GM23338 (cell line): ENCODE results near the gene CNKSR1. TPM values are rescaled to one million over a fixed set of nuclear protein-coding genes. Genes with fewer than 3 reads are reported as not detected.

Experiments used
- ATAC-seq: fragments of 200-7000 bp; cut with Tn5 transposase; 3 replicates; pipeline ENCODE4 v1.9.1; 2020
- DNase-seq: peaks from one replicate; pipeline ENCODE4 v3.0.0-alpha.2; 2015; ENCODE audit warnings: low spot score
- H2AFZ ChIP-seq: fragments of 200-600 bp; sonication (generic); 2 replicates; pipeline ENCODE4 v1.8.0; 2016; ENCODE audit warnings: antibody characterized with exemption, mild to moderate bottlenecking, moderate library complexity
- H3F3A ChIP-seq: fragments of 200-600 bp; sonication (generic); replicated peaks from 2 replicates; pipeline ENCODE4 v1.8.0; 2017; ENCODE audit warnings: antibody characterized with exemption, mixed run types, low read depth
- H3K27ac ChIP-seq: fragments of 200-600 bp; sonication (generic); 2 replicates; pipeline ENCODE4 v1.6.1; 2016; ENCODE audit warnings: low read depth
- H3K27me3 ChIP-seq: fragments of 200-600 bp; sonication (generic); 2 replicates; pipeline ENCODE4 v1.8.0; 2016; ENCODE audit warnings: mild to moderate bottlenecking, mixed run types, moderate library complexity; ENCODE audit not compliant: insufficient read depth
- H3K36me3 ChIP-seq: fragments of 200-600 bp; sonication (generic); 2 replicates; pipeline ENCODE4 v1.8.0; 2016; ENCODE audit warnings: mild to moderate bottlenecking; ENCODE audit not compliant: insufficient read depth
- H3K4me1 ChIP-seq: fragments of 200-600 bp; sonication (generic); 2 replicates; pipeline ENCODE4 v1.8.0; 2016; ENCODE audit warnings: mild to moderate bottlenecking, moderate library complexity; ENCODE audit not compliant: insufficient read depth
- H3K4me2 ChIP-seq: fragments of 200-600 bp; sonication (generic); 2 replicates; pipeline ENCODE4 v1.7.1; 2017; ENCODE audit warnings: mixed run types
- H3K4me3 ChIP-seq: fragments of 200-600 bp; sonication (generic); 2 replicates; pipeline ENCODE4 v1.6.1; 2016; ENCODE audit warnings: mixed run types
- H3K79me2 ChIP-seq: fragments of 200-600 bp; sonication (generic); replicated peaks from 2 replicates; pipeline ENCODE4 v1.8.0; 2017; ENCODE audit warnings: mild to moderate bottlenecking; ENCODE audit not compliant: insufficient read depth
- H3K9me2 ChIP-seq: fragments of 200-600 bp; sonication (generic); 2 replicates; pipeline ENCODE4 v1.8.0; 2017; ENCODE audit not compliant: insufficient read depth
- H4K20me1 ChIP-seq: fragments of 200-600 bp; sonication (generic); replicated peaks from 2 replicates; pipeline ENCODE4 v1.8.0; 2017; ENCODE audit warnings: mild to moderate bottlenecking; ENCODE audit not compliant: insufficient read depth
- H3K27ac Mint-ChIP-seq: 2 replicates; pipeline ENCODE4 v1.8.0; 2020; ENCODE audit warnings: inconsistent platforms, mild to moderate bottlenecking, moderate library complexity, mixed read lengths
- H3K27me3 Mint-ChIP-seq: 3 replicates; pipeline ENCODE4 v1.8.0; 2022; ENCODE audit warnings: low read depth, mild to moderate bottlenecking, moderate library complexity, mixed read lengths, inconsistent platforms; ENCODE audit not compliant: insufficient read depth, poor library complexity
- H3K36me3 Mint-ChIP-seq: 3 replicates; pipeline ENCODE4 v1.8.0; 2021; ENCODE audit warnings: low read depth, mild to moderate bottlenecking, inconsistent platforms, moderate library complexity, mixed read lengths
- H3K4me1 Mint-ChIP-seq: 3 replicates; pipeline ENCODE4 v1.8.0; 2020; ENCODE audit warnings: mild to moderate bottlenecking, inconsistent platforms, mixed read lengths
- H3K4me3 Mint-ChIP-seq: 3 replicates; pipeline ENCODE4 v1.8.0; 2021; ENCODE audit warnings: moderate library complexity, mild to moderate bottlenecking, inconsistent platforms, mixed read lengths
- H3K9me3 Mint-ChIP-seq: 3 replicates; pipeline ENCODE4 v1.8.0; 2020; ENCODE audit warnings: moderate library complexity, mild to moderate bottlenecking, inconsistent platforms, mixed read lengths
- CTCF ChIP-seq, 2 experiments: fragments of 200-600 bp in 1 of 2; sonication (generic) in 1 of 2; conservative IDR thresholded peaks; 2 replicates each; pipeline versions ENCODE4 v1.5.1 to v1.6.1; 2016 to 2017; ENCODE audit warnings: antibody characterized with exemption in 2 of 2, low read depth in 2 of 2, mild to moderate bottlenecking in 2 of 2, moderate library complexity in 1 of 2
- ETS1 ChIP-seq: IDR thresholded peaks from 2 replicates; pipeline ENCODE4 v1.6.1; 2016; ENCODE audit warnings: antibody characterized with exemption
- EZH2phosphoT487 ChIP-seq: fragments of 200-600 bp; sonication (generic); IDR thresholded peaks from one replicate; pipeline ENCODE4 v1.8.1; 2018; ENCODE audit warnings: antibody characterized with exemption; ENCODE audit not compliant: unreplicated experiment
- JUNB ChIP-seq: IDR thresholded peaks from one replicate; pipeline ENCODE4 v1.6.1; 2016; ENCODE audit warnings: antibody characterized with exemption; ENCODE audit not compliant: unreplicated experiment
- NANOG ChIP-seq: IDR thresholded peaks from 2 replicates; pipeline ENCODE4 v1.6.1; 2016; ENCODE audit warnings: antibody characterized with exemption, borderline replicate concordance
- POLR2AphosphoS5 ChIP-seq: IDR thresholded peaks from 2 replicates; pipeline ENCODE4 v1.6.1; 2016; ENCODE audit warnings: antibody characterized with exemption, low read depth
- REST ChIP-seq: IDR thresholded peaks from one replicate; pipeline ENCODE4 v1.6.1; 2018; ENCODE audit warnings: antibody characterized with exemption; ENCODE audit not compliant: unreplicated experiment
- ZNF114 ChIP-seq: fragments of 250-450 bp; sonication (Bioruptor Pico); IDR thresholded peaks from 2 replicates; pipeline ENCODE4 v1.5.0; 2020; ENCODE audit warnings: mild to moderate bottlenecking, moderate library complexity
- ZNF462 ChIP-seq: fragments of 250-450 bp; sonication (Bioruptor Pico); IDR thresholded peaks from 2 replicates; pipeline ENCODE4 v1.5.0; 2020; ENCODE audit warnings: mild to moderate bottlenecking, moderate library complexity
- polyA plus RNA-seq: library from polyadenylated mRNA; unstranded; fragments of >200 nt; fragmentation: Nextera tagmentation; extraction: Ambion mirVana; gene quantifications from 2 replicates; pipeline ENCODE4 v1.2.1, GENCODE V29; 2016
- total RNA-seq: library from RNA; depleted of rRNA; stranded (reverse); fragments of >200 nt; shearing (Covaris generic); gene quantifications from 2 replicates; pipeline ENCODE4 v1.2.3, GENCODE V29; 2014

CNKSR1 gene
- total and polyA plus RNA-seq, 2 experiments from 2014 or later = 9.7 to 12.5 TPM

GRCh38 chr1:26187882-26188281 is 10.6 kb downstream of the CNKSR1 start (continued):
- TF ChIP-seq REST = no peak
- no peak for TF ChIP-seq POLR2AphosphoS5

- no peaks in the 10 kb centered on the region for H3K4me1 ChIP-seq
- H3K4me1 Mint-ChIP-seq = peaks cover 17% of the 10 kb centered on the region
- H3K4me3 ChIP-seq = no peak overlapping the region
- no peak overlapping the region for H3K27ac ChIP-seq
- no peak overlapping the region for H2AFZ ChIP-seq
- no peak for ATAC-seq
- H4K20me1 ChIP-seq = no peaks in the 10 kb centered on the region
- DNase-seq = no peak
- no peaks in the 10 kb centered on the region for H3K27me3 ChIP-seq
- H3K4me3 Mint-ChIP-seq = no peak overlapping the region
- H3K9me2 ChIP-seq = no peaks in the 10 kb centered on the region
- no peaks in the 10 kb centered on the region for H3K36me3 ChIP-seq
- H3K79me2 ChIP-seq = no peaks in the 10 kb centered on the region
- peaks cover 13% of the 10 kb centered on the region for H3K27me3 Mint-ChIP-seq
- 0 out of 2 replicates have a peak, but pooled peaks cover 4% of the 10 kb centered on the region for H3F3A ChIP-seq
- no peak overlapping the region for H3K4me2 ChIP-seq
- no peak overlapping the region for H3K27ac Mint-ChIP-seq
- peaks cover 9% of the 10 kb centered on the region; the same call in 2 of the 3 replicates for H3K36me3 Mint-ChIP-seq
- no peaks in the 10 kb centered on the region; the same call in 2 of the 3 replicates for H3K9me3 Mint-ChIP-seq
- no peak for TF ChIP-seq ZNF462 (CRISPR knock-in tag)
- no peak for TF ChIP-seq ETS1
- TF ChIP-seq JUNB = no peak
- TF ChIP-seq CTCF (conservative IDR thresholded peaks at IDR 0.05; ENCODE audit: low read depth in 2 of 2) = no peak
- no peak for TF ChIP-seq EZH2phosphoT487
- TF ChIP-seq REST = no peak
- TF ChIP-seq ZNF114 (CRISPR knock-in tag) = no peak
- TF ChIP-seq NANOG = no peak
Measured at GRCh38 chr1:26188477-26188876, 11.2 kb downstream of the CNKSR1 start.
